Mesenchymal stem cell (in vitro differentiated cells and primary cell): ENCODE measurements around the gene AXIN2.

Source experiments
- DNase-seq: peaks from one replicate; pipeline ENCODE4 v3.0.0-alpha.2; 2013
- H2AFZ ChIP-seq: one replicate; pipeline ENCODE4 v1.6.1; 2013; ENCODE audit warnings: low read depth, mild to moderate bottlenecking, control low read depth, inconsistent platforms, low read length, moderate library complexity
- H2AK5ac ChIP-seq: 2 replicates; pipeline ENCODE4 v1.6.1; 2013; ENCODE audit warnings: low read length, moderate library complexity, mild to moderate bottlenecking, inconsistent platforms; ENCODE audit not compliant: severe bottlenecking
- H2BK120ac ChIP-seq: one replicate; pipeline ENCODE4 v1.6.1; 2013; ENCODE audit warnings: low read depth, mild to moderate bottlenecking, inconsistent platforms, low read length, moderate library complexity
- H2BK12ac ChIP-seq, 2 experiments: one replicate each; pipeline ENCODE4 v1.6.1; 2013; ENCODE audit warnings: inconsistent platforms in 2 of 2, low read length in 2 of 2, mild to moderate bottlenecking in 2 of 2, moderate library complexity in 2 of 2, control low read depth in 1 of 2
- H2BK15ac ChIP-seq: one replicate; pipeline ENCODE4 v1.6.1; 2013; ENCODE audit warnings: mild to moderate bottlenecking, low read depth, inconsistent platforms; ENCODE audit not compliant: poor library complexity, severe bottlenecking
- H2BK5ac ChIP-seq: 2 replicates; pipeline ENCODE4 v1.6.1; 2013; ENCODE audit warnings: low read depth, mild to moderate bottlenecking, low read length, control low read depth, inconsistent platforms; ENCODE audit not compliant: poor library complexity, severe bottlenecking
- H3K14ac ChIP-seq, 2 experiments: one replicate each; pipeline ENCODE4 v1.6.1; 2013; ENCODE audit warnings: inconsistent platforms in 2 of 2, low read length in 2 of 2, control low read depth in 1 of 2, mild to moderate bottlenecking in 1 of 2, moderate library complexity in 1 of 2
- H3K18ac ChIP-seq, 2 experiments: one replicate each; pipeline ENCODE4 v1.6.1; 2013; ENCODE audit warnings: inconsistent platforms in 2 of 2, low read length in 2 of 2, control low read depth in 1 of 2, low read depth in 1 of 2, mild to moderate bottlenecking in 1 of 2
- H3K23ac ChIP-seq, 2 experiments: one replicate each; pipeline ENCODE4 v1.6.1; 2013; ENCODE audit warnings: inconsistent platforms in 2 of 2, low read length in 2 of 2, mild to moderate bottlenecking in 2 of 2, moderate library complexity in 2 of 2, control low read depth in 1 of 2
- H3K27ac ChIP-seq: 2 replicates; pipeline ENCODE4 v1.5.1; 2013; ENCODE audit warnings: mild to moderate bottlenecking, moderate library complexity, low read length, control low read depth, inconsistent platforms; ENCODE audit not compliant: poor library complexity, severe bottlenecking
- H3K27me3 ChIP-seq, 2 experiments: 2 replicates each; pipeline versions ENCODE4 v1.6.1 to v1.7.0; 2013; ENCODE audit warnings: low read length in 2 of 2, mild to moderate bottlenecking in 2 of 2, moderate library complexity in 2 of 2, control low read depth in 1 of 2, inconsistent platforms in 1 of 2; ENCODE audit not compliant: control insufficient read depth in 1 of 2, insufficient read depth in 1 of 2
- H3K36me3 ChIP-seq, 2 experiments: 2 replicates each; pipeline versions ENCODE4 v1.6.1 to v1.7.0; 2013; ENCODE audit warnings: low read length in 2 of 2, control low read depth in 1 of 2, inconsistent platforms in 1 of 2, low read depth in 1 of 2, mild to moderate bottlenecking in 1 of 2; ENCODE audit not compliant: insufficient read depth in 2 of 2, control insufficient read depth in 1 of 2
- H3K4ac ChIP-seq, 2 experiments: one replicate each; pipeline ENCODE4 v1.6.1; 2013; ENCODE audit warnings: inconsistent platforms in 2 of 2, low read length in 2 of 2, mild to moderate bottlenecking in 2 of 2, moderate library complexity in 2 of 2, control low read depth in 1 of 2, low read depth in 1 of 2
- H3K4me1 ChIP-seq: 2 replicates; pipeline ENCODE4 v1.6.1; 2013; ENCODE audit warnings: low read depth, low read length, control low read depth; ENCODE audit not compliant: control insufficient read depth, insufficient read depth
- H3K4me2 ChIP-seq: 2 replicates; pipeline ENCODE4 v1.6.1; 2013; ENCODE audit warnings: low read length, mild to moderate bottlenecking, inconsistent platforms; ENCODE audit not compliant: poor library complexity, severe bottlenecking
- H3K4me3 ChIP-seq, 2 experiments: 2 replicates each; pipeline versions ENCODE4 v1.5.1 to v1.7.0; 2013; ENCODE audit warnings: low read length in 2 of 2, mild to moderate bottlenecking in 2 of 2, control low read depth in 1 of 2, low read depth in 1 of 2; ENCODE audit not compliant: insufficient read depth in 1 of 2
- H3K79me1 ChIP-seq: replicated peaks from 2 replicates; pipeline ENCODE4 v1.6.1; 2013; ENCODE audit warnings: mild to moderate bottlenecking, control low read depth, low read length, inconsistent platforms; ENCODE audit not compliant: poor library complexity, severe bottlenecking
- H3K9ac ChIP-seq: 2 replicates; pipeline ENCODE4 v1.7.0; 2013; ENCODE audit warnings: mild to moderate bottlenecking, low read length, moderate library complexity
- H3K9me3 ChIP-seq: 2 replicates; pipeline ENCODE4 v1.7.0; 2013; ENCODE audit warnings: mild to moderate bottlenecking, low read length; ENCODE audit not compliant: control insufficient read depth
- H4K8ac ChIP-seq: one replicate; pipeline ENCODE4 v1.6.1; 2013; ENCODE audit warnings: inconsistent platforms, mild to moderate bottlenecking, low read length, moderate library complexity
- H4K91ac ChIP-seq: one replicate; pipeline ENCODE4 v1.6.1; 2013; ENCODE audit warnings: mild to moderate bottlenecking, low read length, inconsistent platforms
- WGBS: methylation state at CpG from one replicate; pipeline ENCODE4 v1.1.7; 2013; ENCODE audit warnings: mixed read lengths; 5-methylcytosine and 5-hydroxymethylcytosine counted together

The AXIN2 gene

GRCh38 chr17:65587534-65588180 is 26.2 kb upstream of the AXIN2 start:
- H3K27ac ChIP-seq = no peak overlapping the region

GRCh38 chr17:65586899-65587298 is 25.5 kb upstream of the AXIN2 start:
- H3K9ac ChIP-seq = no peak overlapping the region
- no peak overlapping the region for H2BK12ac ChIP-seq
- H3K27ac ChIP-seq = no peak overlapping the region
- H2BK15ac ChIP-seq = no peak overlapping the region
- H3K4me3 ChIP-seq = no peak overlapping the region
- no peak overlapping the region for H3K4me2 ChIP-seq
- H2AFZ ChIP-seq = no peak overlapping the region
- H3K23ac ChIP-seq = no peak overlapping the region
- H4K91ac ChIP-seq = no peak overlapping the region
- DNase-seq = no peak
- H2BK120ac ChIP-seq = no peak overlapping the region
- H3K79me1 ChIP-seq = no peaks in the 10 kb centered on the region
- H3K27me3 ChIP-seq = no peaks in the 10 kb centered on the region
- no peaks in the 10 kb centered on the region for H3K4me1 ChIP-seq
- no peaks in the 10 kb centered on the region for H3K36me3 ChIP-seq
- H3K18ac ChIP-seq = no peak overlapping the region
- H3K9me3 ChIP-seq = no peaks in the 10 kb centered on the region
- H2BK5ac ChIP-seq = no peak overlapping the region
- H4K8ac ChIP-seq = no peak overlapping the region
- H3K14ac ChIP-seq = no peak overlapping the region
- no peak overlapping the region for H2AK5ac ChIP-seq
- 73% methylated on average over 7 of the region's 9 CpGs for WGBS
- no peak overlapping the region for H3K4ac ChIP-seq

More at GRCh38 chr17:65587534-65588180, 26.2 kb upstream of the AXIN2 start:
- no peak overlapping the region for H3K4me2 ChIP-seq
- H4K8ac ChIP-seq = no peak overlapping the region
- H4K91ac ChIP-seq = no peak overlapping the region
- 90% methylated on average over 8 of the region's 10 CpGs for WGBS
- no peak overlapping the region for H3K4me3 ChIP-seq
- no peak overlapping the region for H3K18ac ChIP-seq
- H3K14ac ChIP-seq = no peak overlapping the region
- no peaks in the 10 kb centered on the region for H3K9me3 ChIP-seq
- H2BK120ac ChIP-seq = no peak overlapping the region
- no peak overlapping the region for H2BK15ac ChIP-seq
- no peaks in the 10 kb centered on the region for H3K27me3 ChIP-seq
- no peaks in the 10 kb centered on the region for H3K79me1 ChIP-seq
- no peak overlapping the region for H2AK5ac ChIP-seq
- no peak overlapping the region for H3K4ac ChIP-seq
- no peak overlapping the region for H2AFZ ChIP-seq
- H2BK12ac ChIP-seq = no peak overlapping the region
- H2BK5ac ChIP-seq = no peak overlapping the region
- no peak overlapping the region for H3K23ac ChIP-seq
- no peaks in the 10 kb centered on the region for H3K36me3 ChIP-seq
- H3K9ac ChIP-seq = no peak overlapping the region
- H3K4me1 ChIP-seq = no peaks in the 10 kb centered on the region
- DNase-seq = no peak

GRCh38 chr17:65584604-65585521 is 23.4 kb upstream of the AXIN2 start:
- no peak overlapping the region for H2AFZ ChIP-seq
- H3K4me3 ChIP-seq = no peak overlapping the region
- H2BK120ac ChIP-seq = no peak overlapping the region
- no peaks in the 10 kb centered on the region for H3K9me3 ChIP-seq
- DNase-seq = no peak
- H4K8ac ChIP-seq = no peak overlapping the region
- no peaks in the 10 kb centered on the region for H3K4me1 ChIP-seq
- no peak overlapping the region for H3K14ac ChIP-seq
- H3K79me1 ChIP-seq = no peaks in the 10 kb centered on the region
- H3K4ac ChIP-seq = no peak overlapping the region
- no peak overlapping the region for H3K27ac ChIP-seq
- no peak overlapping the region for H3K9ac ChIP-seq
- H3K36me3 ChIP-seq = no peaks in the 10 kb centered on the region
- no peak overlapping the region for H4K91ac ChIP-seq
- no peaks in the 10 kb centered on the region for H3K27me3 ChIP-seq
- H3K4me2 ChIP-seq = no peak overlapping the region
- H3K18ac ChIP-seq = no peak overlapping the region
- H3K23ac ChIP-seq = no peak overlapping the region
- H2BK12ac ChIP-seq = no peak overlapping the region
- no peak overlapping the region for H2BK5ac ChIP-seq
- H2BK15ac ChIP-seq = no peak overlapping the region
- 86% methylated on average over 12 of the region's 12 CpGs for WGBS
- H2AK5ac ChIP-seq = no peak overlapping the region

- Histone ChIP-seq H3K4me2 (no peak overlapping the region), H3K18ac (no peak overlapping the region), H3K23ac (no peak overlapping the region), H3K9me3 (no peaks in the 10 kb centered on the region), H3K79me1 (no peaks in the 10 kb centered on the region), H4K91ac (no peak overlapping the region), H3K14ac (no peak overlapping the region), H3K9ac (no peak overlapping the region), H3K4ac (no peak overlapping the region), H3K27me3 (no peaks in the 10 kb centered on the region), H3K36me3 (no peaks in the 10 kb centered on the region), H2BK120ac (no peak overlapping the region), H2AFZ (no peak overlapping the region), H2BK15ac (no peak overlapping the region), H2BK12ac (no peak overlapping the region), H2BK5ac (no peak overlapping the region), H3K4me3 (peak overlapping the region in 1 of 2 experiments; percentile 1), H3K27ac (no peak overlapping the region), H4K8ac (no peak overlapping the region), H2AK5ac (no peak overlapping the region), H3K4me1 (no peaks in the 10 kb centered on the region)
- WGBS = 86% methylated on average over 9 of the region's 10 CpGs
- DNase-seq = no peak
These were observed 22.6 kb upstream of the AXIN2 start for GRCh38 chr17:65583921-65584603.
